ENCODE data around the gene CLN5. TPM values are rescaled to one million over a fixed set of nuclear protein-coding genes. Genes with fewer than 3 reads are reported as not detected.

The CLN5 gene
- total RNA-seq, 1 donor from 2014 or later: 22.7 TPM

GRCh38 chr13:77036279-77036678, 44.4 kb downstream of the CLN5 start:
- H3K4me3 Mint-ChIP-seq (ENCODE audit: unreplicated experiment): no peak overlapping the region
- H3K27me3 Mint-ChIP-seq (ENCODE audit: low read depth): no peaks in the 10 kb centered on the region
- no peaks in the 10 kb centered on the region for H3K4me1 Mint-ChIP-seq (ENCODE audit: low read depth)
- TF ChIP-seq CTCF (IDR thresholded peaks at IDR 0.05): no peak
- no peaks in the 10 kb centered on the region for H3K9me3 Mint-ChIP-seq (ENCODE audit: low read depth)
- peaks cover 3% of the 10 kb centered on the region for H3K36me3 Mint-ChIP-seq (ENCODE audit: low read depth)
- no peak for DNase-seq (ENCODE audit: low spot score)
- no peak overlapping the region for H3K27ac Mint-ChIP-seq (ENCODE audit: unreplicated experiment)

- Mint-ChIP-seq H3K36me3 (ENCODE audit: low read depth) (peaks cover 7% of the 10 kb centered on the region), H3K9me3 (ENCODE audit: low read depth) (no peaks in the 10 kb centered on the region), H3K4me1 (ENCODE audit: low read depth) (no peaks in the 10 kb centered on the region), H3K27me3 (ENCODE audit: low read depth) (no peaks in the 10 kb centered on the region), H3K4me3 (ENCODE audit: unreplicated experiment) (no peak overlapping the region), H3K27ac (ENCODE audit: unreplicated experiment) (no peak overlapping the region)
- DNase-seq (ENCODE audit: low spot score): no peak
- TF ChIP-seq CTCF (IDR thresholded peaks at IDR 0.05): no peak
Measured at GRCh38 chr13:77038907-77039480, 47.1 kb downstream of the CLN5 start.

GRCh38 chr13:77040076-77040475, 48.2 kb downstream of the CLN5 start:
- H3K36me3 Mint-ChIP-seq (ENCODE audit: low read depth): peaks cover 7% of the 10 kb centered on the region
- H3K9me3 Mint-ChIP-seq (ENCODE audit: low read depth): no peaks in the 10 kb centered on the region
- no peak for TF ChIP-seq CTCF (IDR thresholded peaks at IDR 0.05)
- DNase-seq (ENCODE audit: low spot score): no peak
- no peak overlapping the region for H3K4me3 Mint-ChIP-seq (ENCODE audit: unreplicated experiment)
- H3K4me1 Mint-ChIP-seq (ENCODE audit: low read depth): no peaks in the 10 kb centered on the region
- H3K27ac Mint-ChIP-seq (ENCODE audit: unreplicated experiment): no peak overlapping the region
- H3K27me3 Mint-ChIP-seq (ENCODE audit: low read depth): no peaks in the 10 kb centered on the region

GRCh38 chr13:77040835-77041234, 49.0 kb downstream of the CLN5 start:
- no peak for TF ChIP-seq CTCF (IDR thresholded peaks at IDR 0.05)
- no peak overlapping the region for H3K27ac Mint-ChIP-seq (ENCODE audit: unreplicated experiment)
- H3K36me3 Mint-ChIP-seq (ENCODE audit: low read depth): peaks cover 10% of the 10 kb centered on the region
- no peaks in the 10 kb centered on the region for H3K27me3 Mint-ChIP-seq (ENCODE audit: low read depth)
- H3K4me1 Mint-ChIP-seq (ENCODE audit: low read depth): no peaks in the 10 kb centered on the region
- no peak overlapping the region for H3K4me3 Mint-ChIP-seq (ENCODE audit: unreplicated experiment)
- no peak for DNase-seq (ENCODE audit: low spot score)
- no peaks in the 10 kb centered on the region for H3K9me3 Mint-ChIP-seq (ENCODE audit: low read depth)

GRCh38 chr13:77042566-77043177, 50.8 kb downstream of the CLN5 start:
- H3K9me3 Mint-ChIP-seq (ENCODE audit: low read depth): no peaks in the 10 kb centered on the region
- H3K4me3 Mint-ChIP-seq (ENCODE audit: unreplicated experiment): no peak overlapping the region
- no peak for TF ChIP-seq CTCF (IDR thresholded peaks at IDR 0.05)
- H3K27me3 Mint-ChIP-seq (ENCODE audit: low read depth): no peaks in the 10 kb centered on the region
- peaks cover 15% of the 10 kb centered on the region for H3K36me3 Mint-ChIP-seq (ENCODE audit: low read depth)
- no peak for DNase-seq (ENCODE audit: low spot score)
- H3K27ac Mint-ChIP-seq (ENCODE audit: unreplicated experiment): no peak overlapping the region
- no peaks in the 10 kb centered on the region for H3K4me1 Mint-ChIP-seq (ENCODE audit: low read depth)
